ENCODE measurements around the gene PLEKHA5.
"Not testable (repeated sequence)": the region's sequence is repeated elsewhere in the genome, so short reads cannot be mapped to it uniquely, and the experiment has no call there.

Gene PLEKHA5

GRCh38 chr12:19301223-19301622 lies 171.7 kb downstream of the PLEKHA5 start:
- in situ Hi-C loops (cut with MboI; ENCODE audit: low pct_unique_long_range_greater_than_20kb, low sequenced_read_pairs, unreplicated experiment), result no loop called here
- DNase-seq (ENCODE audit: low spot score), result no peak

GRCh38 chr12:19301688-19302087 lies 172.2 kb downstream of the PLEKHA5 start:
- in situ Hi-C loops (cut with MboI; ENCODE audit: low pct_unique_long_range_greater_than_20kb, low sequenced_read_pairs, unreplicated experiment), result no loop called here
- no peak for DNase-seq (ENCODE audit: low spot score)
- no peak for TF ChIP-seq CTCF (IDR thresholded peaks at IDR 0.05; ENCODE audit: extremely low read depth, insufficient read depth, missing control alignments)

More at GRCh38 chr12:19301223-19301622, 171.7 kb downstream of the PLEKHA5 start:
- TF ChIP-seq CTCF (IDR thresholded peaks at IDR 0.05; ENCODE audit: extremely low read depth, insufficient read depth, missing control alignments), result no peak

- in situ Hi-C loops (cut with MboI; ENCODE audit: low pct_unique_long_range_greater_than_20kb, low sequenced_read_pairs, unreplicated experiment), result no loop called here
- no peak for TF ChIP-seq CTCF (IDR thresholded peaks at IDR 0.05; ENCODE audit: extremely low read depth, insufficient read depth, missing control alignments)
- no peak for DNase-seq (ENCODE audit: low spot score)
These were observed 172.6 kb downstream of the PLEKHA5 start for GRCh38 chr12:19302100-19302640.

GRCh38 chr12:19303496-19303895 lies 174.0 kb downstream of the PLEKHA5 start:
- DNase-seq (ENCODE audit: low spot score), result no peak
- in situ Hi-C loops (cut with MboI; ENCODE audit: low pct_unique_long_range_greater_than_20kb, low sequenced_read_pairs, unreplicated experiment), result no loop called here
- no peak for TF ChIP-seq CTCF (IDR thresholded peaks at IDR 0.05; ENCODE audit: extremely low read depth, insufficient read depth, missing control alignments)

- no peak for TF ChIP-seq CTCF (IDR thresholded peaks at IDR 0.05; ENCODE audit: extremely low read depth, insufficient read depth, missing control alignments)
- in situ Hi-C loops (cut with MboI; ENCODE audit: low pct_unique_long_range_greater_than_20kb, low sequenced_read_pairs, unreplicated experiment), result no loop called here
- DNase-seq (ENCODE audit: low spot score), result no peak
These were observed 174.7 kb downstream of the PLEKHA5 start for GRCh38 chr12:19304149-19304750.

- in situ Hi-C loops (cut with MboI; ENCODE audit: low pct_unique_long_range_greater_than_20kb, low sequenced_read_pairs, unreplicated experiment); DNase-seq (ENCODE audit: low spot score): not testable (repeated sequence)
These were observed 176.1 kb downstream of the PLEKHA5 start for GRCh38 chr12:19305621-19306020.

- in situ Hi-C loops (cut with MboI; ENCODE audit: low pct_unique_long_range_greater_than_20kb, low sequenced_read_pairs, unreplicated experiment), result no loop called here
- no peak for TF ChIP-seq CTCF (IDR thresholded peaks at IDR 0.05; ENCODE audit: extremely low read depth, insufficient read depth, missing control alignments)
These were observed 176.8 kb downstream of the PLEKHA5 start for GRCh38 chr12:19306366-19306765.

More at GRCh38 chr12:19306366-19306765, 176.8 kb downstream of the PLEKHA5 start:
- no peak for DNase-seq (ENCODE audit: low spot score)
